Activated CD4-positive, CD25-positive, alpha-beta regulatory T cell (primary cell): ENCODE results near the gene CHST12.
"Not testable (repeated sequence)": the region's sequence is repeated elsewhere in the genome, so short reads cannot be mapped to it uniquely, and the experiment has no call there.

ENCODE experiments used
- DNase-seq, 4 experiments: peaks; one replicate each; lab custom pipeline; 2025; lab: John Stamatoyannopoulos, UW

Gene CHST12

DNA sequence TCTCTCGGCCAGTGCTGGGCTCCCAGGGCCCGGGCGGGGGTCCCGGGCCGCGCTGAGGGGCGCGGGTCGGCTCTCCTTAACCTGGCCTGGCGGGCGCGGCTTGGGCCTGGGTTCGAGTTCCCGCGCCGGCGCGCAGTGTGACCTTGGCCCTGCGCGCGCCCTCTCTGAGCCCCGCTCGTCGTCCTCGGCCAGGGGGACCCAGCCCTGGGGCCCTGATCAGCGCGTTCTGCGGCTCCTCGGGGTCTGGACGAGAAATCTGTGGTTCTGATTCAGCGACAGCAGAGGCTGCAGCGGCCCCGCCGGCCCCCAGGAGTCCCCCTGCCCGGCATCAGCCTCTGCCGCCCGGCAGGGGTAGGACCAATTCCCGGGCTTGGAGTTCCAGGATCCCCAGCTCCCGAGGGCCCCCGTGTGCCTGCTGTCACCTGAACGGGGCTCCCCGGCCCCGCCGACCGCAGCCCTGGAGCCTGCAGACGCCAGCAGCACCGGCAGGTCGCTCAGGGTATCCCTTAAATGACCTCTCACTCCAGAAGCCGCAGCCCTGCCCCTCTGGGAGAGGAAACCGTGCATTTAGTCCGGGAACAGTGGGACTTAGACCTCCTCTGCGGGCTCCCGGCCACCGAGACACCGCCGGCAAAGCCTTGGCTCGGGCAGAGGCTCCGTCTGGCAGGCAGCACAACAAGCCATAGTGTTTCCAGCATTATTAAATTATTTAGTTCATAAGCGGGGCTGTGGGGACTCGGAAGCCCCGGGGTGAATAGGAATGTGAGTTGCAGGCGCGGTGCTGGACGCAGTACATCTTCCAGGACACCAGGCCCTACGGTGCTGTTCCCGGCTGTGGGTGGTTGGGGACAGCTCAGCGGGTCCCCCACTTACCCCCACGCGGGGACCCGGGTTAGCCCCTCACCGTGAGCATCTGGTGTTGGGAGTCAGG lies 572 bp downstream of the CHST12 start:
- no peak for DNase-seq

- DNase-seq = no peak
These were observed 1.3 kb downstream of the CHST12 start for GRCh38 chr7:2404714-2405119.

- DNase-seq = no peak
These were observed 1.8 kb downstream of the CHST12 start for GRCh38 chr7:2405201-2405600.

DNA sequence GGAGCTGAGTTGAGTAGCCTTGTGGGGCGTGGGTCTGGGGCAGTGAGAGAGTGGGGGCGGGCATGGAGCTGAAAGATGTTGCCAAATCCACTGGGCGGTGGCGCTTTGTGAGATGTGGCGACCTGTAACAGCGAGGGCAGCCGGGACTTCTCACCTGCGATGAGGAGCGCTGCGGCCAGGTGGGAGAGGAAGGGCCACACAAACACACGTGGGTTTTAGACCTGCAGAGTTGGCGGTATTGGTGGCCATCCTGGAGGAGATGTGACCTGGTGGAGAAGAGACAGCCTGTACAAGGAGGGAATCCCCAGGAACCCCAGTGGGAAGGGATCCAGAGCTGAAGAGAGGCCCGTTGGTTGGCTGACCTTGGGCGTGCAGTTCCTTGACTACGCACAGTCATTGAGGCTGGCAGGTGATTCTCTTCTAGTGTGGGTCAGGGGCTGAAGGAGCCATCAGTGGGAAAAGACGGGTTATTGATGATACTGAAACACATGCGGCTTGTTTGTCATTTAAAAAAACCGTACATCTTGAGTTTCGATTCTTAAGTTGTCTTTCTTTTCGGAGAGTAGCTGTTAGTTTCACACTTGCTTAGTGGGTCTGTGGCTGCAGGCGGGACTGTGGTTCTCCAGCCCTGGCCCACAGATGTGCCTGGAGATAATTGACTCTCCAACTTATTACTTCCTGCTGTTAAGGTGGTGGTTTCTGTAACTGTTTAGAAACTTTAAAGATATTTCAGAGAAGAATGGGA lies 2.4 kb downstream of the CHST12 start:
- no peak for DNase-seq

GRCh38 chr7:2409745-2410414 lies 6.5 kb downstream of the CHST12 start:
- DNase-seq = no peak

DNA sequence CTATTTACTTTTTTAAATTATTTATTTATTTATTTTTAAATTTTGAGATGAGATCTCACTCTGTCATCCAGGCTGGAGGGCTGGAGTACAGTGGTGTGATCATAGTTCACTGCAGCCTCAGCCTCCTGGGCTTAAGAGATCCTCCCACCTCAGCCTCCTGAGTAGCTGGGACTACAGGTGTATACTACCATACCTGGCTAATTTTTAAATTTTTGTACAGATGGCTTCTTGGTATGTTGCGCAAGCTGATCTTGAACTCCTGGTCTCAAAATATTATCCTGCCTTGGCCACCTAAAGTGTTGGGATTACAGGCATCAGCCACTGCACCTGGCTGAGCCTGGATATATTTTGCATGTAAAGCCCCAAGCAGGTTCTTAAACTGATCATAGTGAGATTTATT lies 7.6 kb downstream of the CHST12 start:
- no peak for DNase-seq

DNA sequence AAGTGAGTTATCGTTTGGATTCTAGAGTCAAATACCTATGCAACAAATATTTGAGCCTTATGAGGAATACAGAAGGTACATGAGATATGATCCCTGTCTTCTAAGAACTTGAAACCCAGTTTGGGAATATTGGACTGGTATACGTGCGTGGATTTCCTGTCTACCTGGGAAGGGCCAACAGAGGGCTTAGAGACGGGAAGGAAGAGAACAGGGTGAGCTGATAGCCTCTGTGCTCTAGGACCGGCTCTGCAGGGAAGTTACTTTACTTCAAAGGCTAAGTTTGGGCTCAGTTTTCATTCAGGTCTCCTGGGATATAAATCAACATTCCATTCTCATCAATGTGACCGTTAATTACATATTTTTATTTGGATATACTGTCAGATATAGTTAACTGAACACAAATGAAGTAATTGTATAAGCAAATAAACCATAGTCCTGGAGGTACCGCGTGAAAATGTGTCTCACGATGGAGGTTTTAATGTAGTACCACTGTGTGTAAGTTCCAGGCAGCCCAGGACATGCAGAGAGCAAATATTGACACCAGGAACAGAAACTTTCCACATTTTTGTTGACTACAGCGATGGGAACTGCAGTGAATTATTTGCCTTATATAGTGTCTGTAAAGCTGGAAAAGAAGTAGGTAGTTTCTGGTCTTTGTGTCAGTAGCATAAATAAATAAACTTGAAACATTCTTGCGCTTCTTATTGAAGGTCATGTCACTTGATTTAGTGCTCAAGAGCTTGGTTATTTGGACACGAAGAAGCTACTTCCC lies 8.6 kb downstream of the CHST12 start:
- no peak for DNase-seq

- DNase-seq = no peak
These were observed 9.3 kb downstream of the CHST12 start for GRCh38 chr7:2412587-2413201.

DNA sequence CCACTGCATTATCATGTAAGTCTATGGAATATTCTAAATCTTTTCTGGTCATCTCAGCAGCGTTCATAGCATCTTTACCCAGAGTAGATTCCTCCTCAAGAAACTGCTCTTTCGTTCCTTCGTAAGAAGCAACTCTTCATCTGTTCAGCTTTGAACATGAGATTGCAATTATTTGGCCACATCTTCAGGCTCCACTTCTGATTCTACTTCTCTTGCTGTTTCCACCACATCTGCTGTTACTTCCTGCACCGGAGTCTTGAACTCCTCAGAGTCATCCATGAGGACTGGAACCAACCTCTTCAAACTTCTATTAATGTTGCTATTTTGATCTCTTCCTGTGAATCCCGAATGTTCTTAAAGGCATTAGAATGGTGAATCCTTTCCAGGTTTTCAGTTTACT lies 12.7 kb downstream of the CHST12 start:
- no peak for DNase-seq

DNA sequence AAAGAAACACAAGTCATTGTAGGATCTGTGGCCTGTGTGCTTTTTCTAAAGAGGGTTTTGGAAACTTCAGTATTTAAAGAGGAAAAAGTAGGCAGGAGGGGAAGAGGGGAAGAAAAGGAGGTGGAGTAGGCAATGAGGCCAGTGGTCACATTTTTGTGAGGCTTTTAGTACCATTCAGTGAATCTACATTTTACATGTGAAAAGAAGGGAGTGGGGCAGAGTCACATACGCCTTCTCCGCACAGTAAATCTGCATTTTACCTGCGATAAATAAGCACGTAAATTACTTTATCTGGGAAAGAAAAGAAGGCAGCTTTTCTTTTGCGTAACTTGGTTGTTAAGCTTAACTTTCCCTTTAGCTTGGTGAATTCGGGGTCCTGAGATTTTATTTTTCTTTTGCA lies 13.2 kb downstream of the CHST12 start:
- no peak for DNase-seq

GRCh38 chr7:2417178-2417577 lies 13.8 kb downstream of the CHST12 start:
- not testable (repeated sequence) for DNase-seq

DNA sequence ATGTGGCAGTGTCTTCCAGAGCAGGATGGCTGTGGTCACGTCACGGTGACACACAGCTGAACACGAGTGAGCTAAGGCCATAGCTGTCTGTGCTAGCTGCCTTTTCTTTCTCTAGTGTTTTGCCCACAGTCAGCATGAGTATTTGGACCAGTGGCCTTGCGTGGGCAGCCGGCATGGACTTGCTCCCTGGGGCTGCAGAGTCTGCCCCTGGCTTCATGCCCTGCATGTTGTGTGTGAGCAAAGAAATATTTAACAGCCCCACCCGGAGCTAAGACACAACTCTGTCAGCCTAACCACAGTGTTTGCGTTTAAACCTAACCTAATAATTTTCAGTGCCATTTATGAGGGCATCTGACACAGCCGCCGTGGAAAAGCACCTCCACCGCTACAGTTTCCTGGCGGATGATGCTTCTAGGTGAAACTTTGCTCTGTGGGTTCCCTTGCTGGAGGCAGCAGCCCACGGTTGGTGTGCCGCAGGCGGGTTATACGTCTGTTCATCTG lies 14.6 kb downstream of the CHST12 start:
- no peak for DNase-seq

DNA sequence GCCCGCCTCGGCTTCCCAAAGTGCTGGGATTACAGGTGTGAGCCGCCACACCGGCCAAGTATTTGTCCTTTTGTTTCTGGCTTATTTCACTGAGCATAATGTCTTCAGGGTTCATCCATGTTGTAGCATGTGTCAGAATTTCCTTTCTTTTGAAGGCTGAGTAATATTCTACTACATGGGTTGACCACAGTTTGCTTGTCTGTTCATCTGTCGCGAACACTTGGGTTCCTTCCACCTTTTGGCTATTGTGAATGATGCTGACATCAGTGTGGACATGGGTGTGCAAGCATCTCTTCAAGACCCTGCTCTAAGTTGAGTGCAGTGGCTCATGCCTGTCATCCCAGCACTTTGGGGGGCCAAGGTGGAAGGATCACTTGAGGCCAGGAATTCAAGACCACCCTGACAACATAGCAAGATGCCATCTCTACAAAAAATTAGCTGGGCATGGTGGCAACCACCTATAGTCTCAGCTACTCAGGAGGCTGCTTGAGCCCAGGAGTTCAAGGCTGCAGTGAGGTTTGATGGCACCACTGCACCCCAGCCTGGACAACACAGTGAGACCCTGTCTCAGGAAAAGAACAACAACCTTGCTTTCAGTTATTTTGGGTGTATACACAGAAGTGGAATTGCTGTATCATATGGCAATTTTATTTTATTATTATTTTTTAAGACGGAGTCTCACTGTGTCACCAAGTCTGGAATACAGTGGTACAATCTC lies 17.0 kb downstream of the CHST12 start:
- no peak for DNase-seq

- no peak for DNase-seq
These were observed 18.5 kb downstream of the CHST12 start for GRCh38 chr7:2421943-2422310.

DNA sequence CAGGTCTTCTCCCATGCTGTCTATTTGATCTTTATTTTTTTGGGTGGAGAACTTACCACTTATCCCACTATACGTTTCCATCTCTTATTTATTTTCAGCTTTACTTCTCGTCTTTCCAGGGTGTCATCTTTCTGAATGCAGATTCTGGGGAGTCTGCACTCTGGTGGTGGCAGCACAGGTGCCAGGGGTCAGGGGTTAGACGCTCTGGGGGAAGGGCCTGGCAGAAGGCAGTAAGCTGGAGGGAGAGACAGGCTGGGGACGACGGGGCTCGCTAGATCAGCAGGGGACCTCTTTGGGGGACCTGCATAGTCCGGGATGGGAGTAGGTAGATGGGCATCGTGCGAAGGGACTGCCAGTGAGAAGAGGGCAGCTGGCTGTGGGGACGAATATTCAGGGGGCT lies 22.3 kb downstream of the CHST12 start:
- DNase-seq = no peak

DNA sequence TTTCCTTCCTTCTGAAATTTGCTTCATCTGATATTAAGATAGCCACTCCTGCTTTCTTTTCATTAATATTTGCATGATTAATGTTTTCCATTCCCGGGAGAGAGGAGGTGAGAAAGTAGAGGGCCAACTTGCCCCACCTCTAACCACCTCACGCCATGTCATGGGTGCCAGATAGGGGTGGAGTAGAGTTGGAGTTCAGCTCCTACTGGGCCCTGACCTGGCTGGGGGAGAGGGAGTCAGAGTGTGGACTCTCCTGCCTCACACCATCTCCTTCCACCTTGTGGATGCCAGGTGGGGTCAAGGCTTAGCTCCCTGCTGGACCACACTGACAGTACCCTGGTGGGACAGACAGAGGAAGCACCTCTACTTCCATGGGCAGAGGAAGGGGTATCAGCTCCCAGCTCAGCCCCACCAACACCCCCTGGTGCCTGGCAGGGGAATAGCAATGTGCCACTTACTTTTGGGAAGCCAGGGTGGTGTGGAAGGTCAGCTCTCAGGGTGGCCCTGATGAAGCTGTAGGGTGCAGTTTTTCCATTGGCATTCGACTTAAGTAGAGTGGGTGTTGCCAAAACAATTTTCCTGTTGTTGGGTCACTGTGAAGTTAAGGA lies 28.0 kb downstream of the CHST12 start:
- DNase-seq = peak in 1 of 4 experiments; percentile 20

- DNase-seq = no peak
These were observed 29.7 kb downstream of the CHST12 start for GRCh38 chr7:2432910-2433712.

DNA sequence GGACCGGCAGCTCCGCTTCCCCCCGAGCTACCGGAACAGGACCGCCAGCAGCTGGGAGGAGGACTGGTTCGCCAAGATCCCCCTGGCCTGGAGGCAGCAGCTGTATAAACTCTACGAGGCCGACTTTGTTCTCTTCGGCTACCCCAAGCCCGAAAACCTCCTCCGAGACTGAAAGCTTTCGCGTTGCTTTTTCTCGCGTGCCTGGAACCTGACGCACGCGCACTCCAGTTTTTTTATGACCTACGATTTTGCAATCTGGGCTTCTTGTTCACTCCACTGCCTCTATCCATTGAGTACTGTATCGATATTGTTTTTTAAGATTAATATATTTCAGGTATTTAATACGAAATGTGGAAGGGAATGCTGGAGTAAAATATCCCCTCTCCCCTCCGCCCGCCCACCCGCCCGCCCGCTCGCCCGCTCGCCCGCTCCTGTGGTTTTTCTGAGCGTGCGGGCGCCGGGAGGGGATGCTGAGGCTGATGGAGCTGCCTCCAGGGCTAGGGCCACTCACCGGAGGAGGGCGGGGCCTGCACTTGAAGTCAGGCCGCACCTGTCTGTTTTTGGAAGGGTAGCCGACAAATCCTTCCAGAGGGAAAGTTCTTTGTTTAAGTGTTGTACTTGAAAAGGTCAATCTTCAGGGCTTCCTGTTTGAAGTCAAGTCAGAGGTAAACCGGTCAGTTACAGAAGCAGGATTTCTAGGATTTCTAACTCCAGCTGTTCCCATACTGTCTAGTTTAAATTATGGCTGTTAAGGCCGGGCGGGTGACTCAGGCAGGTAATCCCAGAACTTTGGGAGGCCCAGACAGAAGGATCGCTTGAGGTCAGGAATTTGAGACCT lies 30.5 kb downstream of the CHST12 start:
- DNase-seq = no peak
